ENCODE measurements around the gene AFAP1. TPM values are rescaled to one million over a fixed set of nuclear protein-coding genes. Genes with fewer than 3 reads are reported as not detected.
A peak's percentile ranks its signal among the peaks of the same experiment; 100 is the strongest.

Gene AFAP1
- total RNA-seq, 2 donors from 2014 or later = 29.7 to 43.9 TPM

- no peak for TF ChIP-seq CTCF (IDR thresholded peaks at IDR 0.05)
- no peaks in the 10 kb centered on the region for H3K9me3 ChIP-seq
- H3K4me3 ChIP-seq = no peak overlapping the region
- no peak for DNase-seq
- no peaks in the 10 kb centered on the region for H3K27me3 ChIP-seq
- H3K36me3 ChIP-seq = no peaks in the 10 kb centered on the region
- no peaks in the 10 kb centered on the region for H3K4me1 ChIP-seq
- no peak overlapping the region for H3K9ac ChIP-seq (ENCODE audit: low read depth in 2 of 2, low read length in 2 of 2)
- intact Hi-C loops (cut with DNase I) = no loop called here
- no peak overlapping the region for H3K27ac ChIP-seq
These were observed 24.0 kb upstream of the AFAP1 start for GRCh38 chr4:7963691-7964090.

- Histone ChIP-seq H3K4me1 (no peaks in the 10 kb centered on the region), H3K27me3 (no peaks in the 10 kb centered on the region)
These were observed 23.2 kb upstream of the AFAP1 start for GRCh38 chr4:7962609-7963508.

GRCh38 chr4:7960790-7961655 lies 21.4 kb upstream of the AFAP1 start:
- no peaks in the 10 kb centered on the region for H3K9me3 ChIP-seq
- no peaks in the 10 kb centered on the region for H3K27me3 ChIP-seq
- TF ChIP-seq CTCF (IDR thresholded peaks at IDR 0.05) = no peak
- peaks cover 4% of the 10 kb centered on the region for H3K4me1 ChIP-seq
- H3K36me3 ChIP-seq = no peaks in the 10 kb centered on the region
- DNase-seq = no peak
- intact Hi-C loops (cut with DNase I) = no loop called here
- no peak overlapping the region for H3K4me3 ChIP-seq
- no peak overlapping the region for H3K9ac ChIP-seq (ENCODE audit: low read depth in 2 of 2, low read length in 2 of 2)
- peak overlapping the region; percentile 22 for H3K27ac ChIP-seq

More at GRCh38 chr4:7962609-7963508, 23.2 kb upstream of the AFAP1 start:
- intact Hi-C loops (cut with DNase I) = no loop called here
- Histone ChIP-seq H3K27ac (no peak overlapping the region), H3K9me3 (no peaks in the 10 kb centered on the region), H3K36me3 (no peaks in the 10 kb centered on the region), H3K4me3 (no peak overlapping the region), H3K9ac (ENCODE audit: low read depth in 2 of 2, low read length in 2 of 2) (no peak overlapping the region)
- no peak for TF ChIP-seq CTCF (IDR thresholded peaks at IDR 0.05)
- no peak for DNase-seq

- intact Hi-C loops (cut with DNase I) = no loop called here
- Histone ChIP-seq H3K9ac (ENCODE audit: low read depth in 2 of 2, low read length in 2 of 2) (no peak overlapping the region), H3K4me1 (peaks cover 4% of the 10 kb centered on the region), H3K4me3 (no peak overlapping the region), H3K9me3 (no peaks in the 10 kb centered on the region), H3K36me3 (no peaks in the 10 kb centered on the region), H3K27me3 (no peaks in the 10 kb centered on the region), H3K27ac (peak overlapping the region; percentile 22)
- TF ChIP-seq CTCF (IDR thresholded peaks at IDR 0.05) = no peak
- DNase-seq = no peak
These were observed 20.5 kb upstream of the AFAP1 start for GRCh38 chr4:7960017-7960789.

GRCh38 chr4:7959078-7959477 lies 19.4 kb upstream of the AFAP1 start:
- Histone ChIP-seq H3K4me1 (peaks cover 4% of the 10 kb centered on the region), H3K9me3 (no peaks in the 10 kb centered on the region), H3K27ac (no peak overlapping the region), H3K36me3 (no peaks in the 10 kb centered on the region), H3K9ac (ENCODE audit: low read depth in 2 of 2, low read length in 2 of 2) (no peak overlapping the region), H3K4me3 (no peak overlapping the region), H3K27me3 (no peaks in the 10 kb centered on the region)
- intact Hi-C loops (cut with DNase I) = no loop called here
- no peak for DNase-seq
- no peak for TF ChIP-seq CTCF (IDR thresholded peaks at IDR 0.05)

All from colonic mucosa (tissue), 4 donors.